GM12873 (cell line): ENCODE data around the gene SMAD3.

Experiments used
- TF ChIP-seq, protein P1 (sequence below): IDR thresholded peaks from 2 replicates; pipeline ENCODE4 v1.5.1; 2012; ENCODE audit warnings: low read depth, mild to moderate bottlenecking, moderate library complexity, low read length, control low read depth; ENCODE audit not compliant: insufficient read depth; ENCODE audit errors: missing control alignments

SMAD3 gene

DNA sequence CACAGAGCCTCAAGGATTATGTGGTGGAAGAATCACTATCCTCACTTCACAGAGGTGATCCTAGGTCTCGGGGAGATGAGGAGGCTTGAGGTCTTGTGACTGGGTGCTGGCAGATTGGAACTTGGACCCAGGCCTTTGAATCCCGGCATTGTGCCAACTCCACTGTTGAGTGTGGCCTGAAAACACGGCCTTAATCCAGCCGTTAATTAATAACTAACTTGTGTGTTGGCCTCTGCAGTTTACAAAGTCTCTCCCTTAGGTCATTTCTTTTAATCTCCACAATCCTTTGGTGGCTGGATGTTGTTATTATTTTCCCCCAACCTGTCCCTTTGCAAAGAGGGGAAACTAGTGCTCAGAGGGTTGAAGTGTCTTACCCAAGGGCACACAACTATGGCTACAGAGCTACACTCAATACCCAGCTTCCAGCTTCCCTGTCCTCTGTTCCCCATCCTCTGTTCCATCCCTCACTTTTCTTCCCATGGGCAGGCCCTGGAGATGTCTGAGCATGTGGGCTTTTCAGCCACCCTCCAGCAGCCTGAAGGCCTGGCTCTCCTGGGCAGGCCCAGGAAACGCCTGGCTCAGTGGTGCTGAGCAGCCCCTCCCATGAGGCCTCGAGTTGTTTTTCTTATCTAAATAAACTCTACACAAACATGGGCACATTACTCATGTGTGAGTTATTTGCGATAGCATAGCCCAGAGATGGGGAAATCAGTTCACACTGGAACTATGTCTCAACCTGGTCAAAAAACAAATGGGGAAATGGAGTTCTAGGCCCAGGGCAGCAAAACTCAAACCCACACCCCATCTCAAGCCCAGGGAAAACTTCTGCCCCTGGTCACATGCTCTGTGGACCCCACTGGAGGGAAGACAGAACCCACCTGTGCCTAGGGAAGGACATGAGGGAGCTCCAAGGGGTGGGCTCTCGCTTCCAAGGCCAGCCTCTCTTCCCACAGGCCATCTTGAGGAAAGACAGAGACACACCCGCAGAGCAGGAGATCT, 16.8 kb upstream of the SMAD3 start:
- TF ChIP-seq, protein P1, sequence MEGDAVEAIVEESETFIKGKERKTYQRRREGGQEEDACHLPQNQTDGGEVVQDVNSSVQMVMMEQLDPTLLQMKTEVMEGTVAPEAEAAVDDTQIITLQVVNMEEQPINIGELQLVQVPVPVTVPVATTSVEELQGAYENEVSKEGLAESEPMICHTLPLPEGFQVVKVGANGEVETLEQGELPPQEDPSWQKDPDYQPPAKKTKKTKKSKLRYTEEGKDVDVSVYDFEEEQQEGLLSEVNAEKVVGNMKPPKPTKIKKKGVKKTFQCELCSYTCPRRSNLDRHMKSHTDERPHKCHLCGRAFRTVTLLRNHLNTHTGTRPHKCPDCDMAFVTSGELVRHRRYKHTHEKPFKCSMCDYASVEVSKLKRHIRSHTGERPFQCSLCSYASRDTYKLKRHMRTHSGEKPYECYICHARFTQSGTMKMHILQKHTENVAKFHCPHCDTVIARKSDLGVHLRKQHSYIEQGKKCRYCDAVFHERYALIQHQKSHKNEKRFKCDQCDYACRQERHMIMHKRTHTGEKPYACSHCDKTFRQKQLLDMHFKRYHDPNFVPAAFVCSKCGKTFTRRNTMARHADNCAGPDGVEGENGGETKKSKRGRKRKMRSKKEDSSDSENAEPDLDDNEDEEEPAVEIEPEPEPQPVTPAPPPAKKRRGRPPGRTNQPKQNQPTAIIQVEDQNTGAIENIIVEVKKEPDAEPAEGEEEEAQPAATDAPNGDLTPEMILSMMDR: no peak

DNA sequence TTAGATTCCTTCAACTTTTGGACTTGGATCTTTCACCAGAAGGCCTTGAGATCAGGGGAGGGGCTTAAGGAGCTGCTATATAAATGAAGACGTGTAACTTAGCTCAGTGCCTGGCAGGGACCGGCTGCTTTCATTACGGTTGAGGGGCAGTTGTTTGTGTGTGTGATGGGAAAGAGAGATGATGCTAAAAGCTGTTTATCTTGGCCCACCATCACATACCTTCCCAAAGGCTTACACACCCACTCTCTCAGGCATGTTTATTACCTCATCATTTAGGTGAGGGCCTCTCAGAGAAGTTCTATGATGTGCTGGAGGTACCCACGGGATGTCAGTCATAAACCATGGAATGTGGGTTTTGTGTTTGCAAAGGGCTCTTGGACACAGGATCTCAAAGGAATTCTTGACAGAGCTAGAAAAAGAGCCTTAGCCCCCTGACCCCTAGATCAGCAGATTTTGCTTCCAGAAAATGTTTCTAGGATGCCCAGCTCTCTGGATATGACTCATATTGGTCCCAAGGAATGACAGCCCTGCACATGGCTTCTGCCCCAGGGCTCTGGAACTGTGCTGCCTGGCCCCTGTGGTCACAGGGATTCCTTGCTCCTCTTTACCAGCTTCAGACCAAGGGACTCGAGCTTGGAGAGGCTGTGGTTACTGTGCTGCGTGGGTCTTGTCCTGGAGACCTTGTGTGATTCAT, 15.9 kb upstream of the SMAD3 start:
- TF ChIP-seq, protein P1: no peak

DNA sequence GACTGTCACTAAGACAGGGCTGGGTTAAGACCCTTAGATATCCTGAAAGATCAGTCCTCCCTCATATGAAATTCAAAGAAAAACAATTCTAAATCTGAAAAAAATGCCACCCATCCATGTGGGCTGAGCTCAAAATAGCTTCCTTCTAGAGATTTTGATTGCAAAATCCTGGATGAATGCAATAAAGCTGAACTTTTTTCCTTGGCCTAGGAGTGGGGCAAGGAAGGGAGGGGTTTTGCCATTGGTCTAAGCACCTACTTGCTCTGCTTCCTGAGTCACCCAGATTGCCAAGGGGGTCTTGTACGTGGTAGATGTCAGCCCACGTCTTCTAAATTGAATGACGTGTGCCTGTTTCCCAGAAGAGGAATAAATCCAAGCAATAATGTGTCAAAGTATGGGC, 15.3 kb upstream of the SMAD3 start:
- TF ChIP-seq, protein P1: no peak

DNA sequence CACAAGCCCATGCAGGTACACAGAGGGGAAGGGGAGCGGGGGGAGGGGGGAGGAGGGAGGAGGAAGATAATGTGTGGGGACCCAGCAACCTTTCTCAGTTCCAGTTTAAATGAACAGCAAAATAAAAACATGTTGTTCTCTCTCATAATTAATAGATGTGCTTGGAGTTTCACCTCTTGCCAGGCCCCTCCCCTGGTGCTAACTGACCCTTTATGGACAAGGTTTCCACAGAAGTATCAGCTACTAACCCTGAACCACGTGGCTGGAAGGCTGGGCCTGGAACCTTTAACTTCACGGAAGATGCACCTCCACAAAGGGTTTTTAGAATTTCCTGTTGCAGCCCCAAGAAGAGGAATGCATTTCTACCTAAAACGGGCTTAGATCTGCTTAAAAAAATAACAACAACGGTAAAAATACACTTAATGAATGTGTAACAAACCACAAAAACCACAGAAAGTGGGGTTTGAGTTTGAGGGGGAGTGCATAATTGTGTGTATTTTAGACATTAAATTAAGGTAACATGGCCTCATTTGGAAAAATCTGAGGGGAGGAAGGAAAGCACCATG, 14.8 kb upstream of the SMAD3 start:
- TF ChIP-seq, protein P1: no peak

DNA sequence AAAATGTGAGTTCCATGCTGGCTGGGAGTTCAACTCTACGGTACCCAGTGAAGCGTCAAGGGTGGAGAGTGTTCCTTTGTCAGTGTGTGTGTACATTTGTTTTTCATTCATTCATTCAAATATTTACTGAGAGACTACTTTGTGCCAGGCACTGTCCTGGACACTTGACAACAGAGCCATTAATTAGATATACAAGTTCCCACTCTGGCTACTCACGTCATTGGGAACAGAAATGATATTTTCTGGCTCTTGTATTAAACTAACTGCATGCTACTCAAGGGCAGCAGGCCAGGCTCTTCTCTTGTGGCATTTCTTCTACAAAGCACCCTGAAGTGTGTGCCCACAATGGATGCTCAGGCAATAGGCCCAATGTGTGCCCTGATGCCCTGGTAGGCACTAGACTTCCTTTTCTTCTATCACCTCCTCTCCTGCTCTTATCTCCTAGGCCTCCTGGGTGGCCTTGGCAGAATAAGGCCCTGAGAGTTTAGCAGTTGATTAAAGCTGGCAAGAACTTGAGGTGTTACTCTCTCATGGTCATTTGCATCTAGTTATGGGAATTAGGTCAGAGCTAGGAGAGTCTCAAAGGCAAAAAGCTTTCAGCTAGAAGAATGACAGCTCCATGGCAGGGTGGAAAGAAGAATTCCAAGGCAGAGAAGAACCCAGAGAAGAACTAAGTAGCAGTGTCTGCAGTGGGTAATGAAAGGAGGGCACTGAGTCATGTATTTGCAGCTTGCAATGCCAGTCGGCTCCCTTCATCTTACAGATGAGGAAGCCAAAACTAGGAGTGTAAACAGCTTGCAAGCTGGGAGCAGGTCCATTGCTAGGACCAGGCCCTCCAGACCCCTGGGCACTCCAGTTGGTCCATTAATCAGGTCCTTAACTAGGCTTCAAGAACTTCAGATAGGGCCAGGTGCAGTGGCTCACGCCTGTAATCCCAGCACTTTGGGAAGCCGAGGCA, 14.0 kb upstream of the SMAD3 start:
- TF ChIP-seq, protein P1: no peak

DNA sequence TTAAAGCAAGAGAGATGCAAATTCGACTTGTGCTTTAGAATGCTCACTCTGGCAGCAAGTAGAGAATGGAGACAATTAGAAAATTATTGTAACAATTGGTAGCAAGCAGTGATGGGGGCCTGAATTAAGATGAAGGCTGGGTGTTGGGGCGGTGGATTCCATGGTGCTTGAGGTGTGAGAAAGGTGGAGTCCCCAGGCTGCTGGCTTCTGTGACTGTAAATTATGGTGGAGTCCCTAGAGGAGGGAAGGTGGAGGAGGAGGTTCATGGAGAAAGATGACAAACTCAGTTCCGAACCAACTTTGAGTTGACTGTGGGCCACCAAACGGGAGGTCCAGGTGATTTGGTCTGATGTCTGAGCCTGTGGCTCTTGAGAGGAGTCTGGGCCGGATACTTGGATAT, 10.7 kb upstream of the SMAD3 start:
- TF ChIP-seq, protein P1: no peak
